IMR-90 (cell line): ENCODE data around the gene FRMD6. TPM values are rescaled to one million over a fixed set of nuclear protein-coding genes. Genes with fewer than 3 reads are reported as not detected.

Experiments
- ATAC-seq: fragments of 200-7000 bp; cut with Tn5 transposase; 2 replicates; pipeline ENCODE4 v1.9.1; 2020; ENCODE audit warnings: low read depth, mild to moderate bottlenecking, moderate library complexity
- BruUV-seq: library from RNA; stranded (reverse); fragments of 400-500 nt; replicated peaks from 2 replicates; lab custom pipeline; 2021; lab: Mats Ljungman, UMichigan
- CTCF ChIA-PET: fragments of 300-600 bp; formaldehyde crosslinking; extraction: SDS; loops from one replicate; lab custom pipeline; 2021; ENCODE audit warnings: antibody characterized with exemption; lab: Yijun Ruan, JAX
- POLR2A ChIA-PET: fragments of 300-600 bp; sonication (Branson Sonifier 250); formaldehyde crosslinking; loops from one replicate; lab custom pipeline; 2022; ENCODE audit warnings: antibody characterized with exemption; ENCODE audit not compliant: unreplicated experiment; lab: Charles Lee
- DNase-seq: peaks from one replicate; pipeline ENCODE4 v3.0.0; 2013
- H2AFZ ChIP-seq: replicated peaks from 2 replicates; pipeline ENCODE3; 2013; ENCODE audit warnings: low read length, mild to moderate bottlenecking; ENCODE audit not compliant: poor library complexity
- H2AK5ac ChIP-seq: 2 replicates; pipeline ENCODE4 v1.6.1; 2013; ENCODE audit warnings: low read depth, low read length, inconsistent platforms
- H2AK9ac ChIP-seq: replicated peaks from 2 replicates; pipeline ENCODE3; 2013; ENCODE audit warnings: mild to moderate bottlenecking, low read depth, low read length, moderate library complexity; ENCODE audit not compliant: poor library complexity
- H2BK120ac ChIP-seq: 2 replicates; pipeline ENCODE4 v1.6.1; 2013; ENCODE audit warnings: low read depth, low read length, inconsistent platforms
- H2BK15ac ChIP-seq: 3 replicates; pipeline ENCODE4 v1.6.1; 2013; ENCODE audit warnings: low read depth, low read length, inconsistent platforms
- H2BK20ac ChIP-seq: 2 replicates; pipeline ENCODE4 v1.6.1; 2013; ENCODE audit warnings: low read depth, mild to moderate bottlenecking, inconsistent platforms, low read length, moderate library complexity
- H2BK5ac ChIP-seq: 2 replicates; pipeline ENCODE4 v1.6.1; 2013; ENCODE audit warnings: mild to moderate bottlenecking, low read depth, low read length, inconsistent platforms; ENCODE audit not compliant: poor library complexity, severe bottlenecking
- H3K14ac ChIP-seq: replicated peaks from 2 replicates; pipeline ENCODE4 v1.6.1; 2013; ENCODE audit warnings: low read depth, low read length, inconsistent platforms
- H3K18ac ChIP-seq: 2 replicates; pipeline ENCODE4 v1.6.1; 2013; ENCODE audit warnings: low read depth, low read length, control low read depth
- H3K23ac ChIP-seq: 2 replicates; pipeline ENCODE4 v1.6.1; 2013; ENCODE audit warnings: low read depth, low read length, inconsistent platforms
- H3K27ac ChIP-seq: 2 replicates; pipeline ENCODE4 v1.5.1; 2013; ENCODE audit warnings: mild to moderate bottlenecking, control low read depth, low read length; ENCODE audit not compliant: insufficient read depth
- H3K27me3 ChIP-seq: 2 replicates; pipeline ENCODE4 v1.6.1; 2013; ENCODE audit warnings: low read length; ENCODE audit not compliant: control insufficient read depth, insufficient read depth
- H3K36me3 ChIP-seq: 2 replicates; pipeline ENCODE4 v1.6.1; 2013; ENCODE audit warnings: low read length, mixed read lengths; ENCODE audit not compliant: control insufficient read depth, insufficient read depth
- H3K4ac ChIP-seq: 2 replicates; pipeline ENCODE4 v1.6.1; 2013; ENCODE audit warnings: low read depth, low read length, inconsistent platforms
- H3K4me1 ChIP-seq: 2 replicates; pipeline ENCODE4 v1.6.1; 2013; ENCODE audit warnings: low read length, mixed read lengths; ENCODE audit not compliant: control insufficient read depth, insufficient read depth
- H3K4me2 ChIP-seq: 2 replicates; pipeline ENCODE4 v1.6.1; 2013; ENCODE audit warnings: low read depth, mild to moderate bottlenecking, control low read depth, low read length, moderate library complexity
- H3K4me3 ChIP-seq: 2 replicates; pipeline ENCODE4 v1.5.1; 2013; ENCODE audit warnings: low read depth, mild to moderate bottlenecking, control low read depth, low read length, moderate library complexity; ENCODE audit not compliant: insufficient read depth
- H3K56ac ChIP-seq: 2 replicates; pipeline ENCODE4 v1.6.1; 2013; ENCODE audit warnings: low read length, inconsistent platforms; ENCODE audit not compliant: insufficient read depth; ENCODE audit errors: extremely low read depth
- H3K79me1 ChIP-seq, 2 experiments: 2 replicates each; pipeline ENCODE4 v1.6.1; 2013; ENCODE audit warnings: low read length in 2 of 2, inconsistent platforms in 1 of 2, low read depth in 1 of 2
- H3K9ac ChIP-seq: 2 replicates; pipeline ENCODE4 v1.6.1; 2013; ENCODE audit warnings: low read depth, low read length, control low read depth
- H3K9me1 ChIP-seq: 2 replicates; pipeline ENCODE4 v1.6.1; 2013; ENCODE audit warnings: low read length, inconsistent platforms; ENCODE audit not compliant: insufficient read depth
- H3K9me3 ChIP-seq: 2 replicates; pipeline ENCODE4 v1.6.1; 2013; ENCODE audit warnings: low read length; ENCODE audit not compliant: control insufficient read depth, insufficient read depth
- H4K20me1 ChIP-seq: 2 replicates; pipeline ENCODE4 v1.6.1; 2013; ENCODE audit warnings: low read length, inconsistent platforms; ENCODE audit not compliant: insufficient read depth
- H4K5ac ChIP-seq: 2 replicates; pipeline ENCODE4 v1.6.1; 2013; ENCODE audit warnings: mild to moderate bottlenecking, low read depth, low read length, control low read depth
- H4K8ac ChIP-seq, 2 experiments: 2 replicates each; pipeline ENCODE4 v1.6.1; 2013; ENCODE audit warnings: low read depth in 2 of 2, low read length in 2 of 2, control low read depth in 1 of 2, inconsistent platforms in 1 of 2
- H4K91ac ChIP-seq: 2 replicates; pipeline ENCODE4 v1.6.1; 2013; ENCODE audit warnings: low read depth, low read length, inconsistent platforms; ENCODE audit not compliant: insufficient read depth
- BHLHE40 ChIP-seq: fragments of 150-350 bp; IDR thresholded peaks from 2 replicates; pipeline ENCODE4 v1.6.1; 2016; ENCODE audit warnings: mild to moderate bottlenecking, low read depth, low read length
- CHD1 ChIP-seq: IDR thresholded peaks from 2 replicates; pipeline ENCODE4 v1.6.1; 2012; ENCODE audit warnings: low read depth, low read length, improper control_type of control experiment
- FOS ChIP-seq: fragments of 150-350 bp; IDR thresholded peaks from 2 replicates; pipeline ENCODE4 v1.6.1; 2016; ENCODE audit warnings: low read depth, low read length
- MAFK ChIP-seq: IDR thresholded peaks from 2 replicates; pipeline ENCODE4 v1.6.1; 2012; ENCODE audit warnings: low read depth, low read length, improper control_type of control experiment
- MXI1 ChIP-seq: IDR thresholded peaks from 2 replicates; pipeline ENCODE4 v1.6.1; 2012; ENCODE audit warnings: low read depth, mild to moderate bottlenecking, low read length, moderate library complexity, borderline replicate concordance
- RCOR1 ChIP-seq: IDR thresholded peaks from 2 replicates; pipeline ENCODE4 v1.6.1; 2012; ENCODE audit warnings: mild to moderate bottlenecking, low read length, improper control_type of control experiment; ENCODE audit not compliant: insufficient replicate concordance
- RFX5 ChIP-seq: IDR thresholded peaks from 2 replicates; pipeline ENCODE4 v1.8.0; 2012; ENCODE audit warnings: low read depth, mild to moderate bottlenecking, low read length, moderate library complexity
- WGBS, 2 experiments: methylation state at CpG; one replicate each; pipeline versions ENCODE4 v1.1.5 to v1.1.7; 2013; ENCODE audit warnings: missing lambda C conversion rate in 2 of 2; ENCODE audit not compliant: insufficient read length in 1 of 2; ENCODE audit errors: extremely low coverage in 2 of 2; 5-methylcytosine and 5-hydroxymethylcytosine counted together
- dilution Hi-C: fragments of 300-500 bp; cut with HindIII; formaldehyde crosslinking; loops from one replicate; pipeline ENCODE4 v1.14.3; 2018; ENCODE audit warnings: low sequenced_read_pairs; ENCODE audit not compliant: unreplicated experiment
- in situ Hi-C: fragments of 300-500 bp; cut with MboI; formaldehyde crosslinking; loops from 3 replicates; pipeline ENCODE4 v1.14.3; 2019; ENCODE audit warnings: low sequenced_read_pairs, inconsistent platforms, mixed read lengths
- intact Hi-C: fragments of 100-400 bp; cut with micrococcal nuclease; formaldehyde crosslinking; loops from 2 replicates; pipeline ENCODE4 v1.10.0; 2022
- polyA plus RNA-seq, 3 experiments: library from polyadenylated mRNA; depleted of rRNA; stranded (reverse); fragments of >200 nt; gene quantifications; 2 replicates each; pipeline ENCODE4 v1.2.3, GENCODE V29; 2012; ENCODE audit warnings: low replicate concordance in 1 of 3
- total RNA-seq: library from RNA; depleted of rRNA; stranded (reverse); fragments of >200 nt; gene quantifications from 2 replicates; pipeline ENCODE4 v1.2.3, GENCODE V29; 2012
- TF ChIP-seq, protein P1 (sequence below): conservative IDR thresholded peaks from 2 replicates; pipeline ENCODE4 v1.5.1; 2012; ENCODE audit warnings: mild to moderate bottlenecking, low read depth, low read length, improper control_type of control experiment
- TF ChIP-seq, protein P2 (sequence below): fragments of 150-350 bp; IDR thresholded peaks from 2 replicates; pipeline ENCODE4 v1.6.1; 2016; ENCODE audit warnings: low read depth, mild to moderate bottlenecking, low read length, moderate library complexity, borderline replicate concordance
- TF ChIP-seq, protein P3 (sequence below): fragments of 150-350 bp; IDR thresholded peaks from 2 replicates; pipeline ENCODE4 v1.6.1; 2017; ENCODE audit warnings: mild to moderate bottlenecking, antibody characterized with exemption, low read length, low read depth

The FRMD6 gene
- total and polyA plus RNA-seq, 2 of the 4 experiments (the other 2 are of a cell fraction) = 243 to 682 TPM

GRCh38 chr14:51668870-51669269 lies 17.2 kb downstream of the FRMD6 start:
- peaks cover 14% of the 10 kb centered on the region for H3K9me1 ChIP-seq
- no peak overlapping the region for H2BK20ac ChIP-seq
- no peak overlapping the region for H2BK120ac ChIP-seq
- H3K4me1 ChIP-seq = peaks cover 11% of the 10 kb centered on the region
- DNase-seq = no peak
- no peaks in the 10 kb centered on the region for H3K9me3 ChIP-seq
- TF ChIP-seq, protein P1, sequence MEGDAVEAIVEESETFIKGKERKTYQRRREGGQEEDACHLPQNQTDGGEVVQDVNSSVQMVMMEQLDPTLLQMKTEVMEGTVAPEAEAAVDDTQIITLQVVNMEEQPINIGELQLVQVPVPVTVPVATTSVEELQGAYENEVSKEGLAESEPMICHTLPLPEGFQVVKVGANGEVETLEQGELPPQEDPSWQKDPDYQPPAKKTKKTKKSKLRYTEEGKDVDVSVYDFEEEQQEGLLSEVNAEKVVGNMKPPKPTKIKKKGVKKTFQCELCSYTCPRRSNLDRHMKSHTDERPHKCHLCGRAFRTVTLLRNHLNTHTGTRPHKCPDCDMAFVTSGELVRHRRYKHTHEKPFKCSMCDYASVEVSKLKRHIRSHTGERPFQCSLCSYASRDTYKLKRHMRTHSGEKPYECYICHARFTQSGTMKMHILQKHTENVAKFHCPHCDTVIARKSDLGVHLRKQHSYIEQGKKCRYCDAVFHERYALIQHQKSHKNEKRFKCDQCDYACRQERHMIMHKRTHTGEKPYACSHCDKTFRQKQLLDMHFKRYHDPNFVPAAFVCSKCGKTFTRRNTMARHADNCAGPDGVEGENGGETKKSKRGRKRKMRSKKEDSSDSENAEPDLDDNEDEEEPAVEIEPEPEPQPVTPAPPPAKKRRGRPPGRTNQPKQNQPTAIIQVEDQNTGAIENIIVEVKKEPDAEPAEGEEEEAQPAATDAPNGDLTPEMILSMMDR = no peak
- TF ChIP-seq MAFK = no peak
- TF ChIP-seq, protein P2, sequence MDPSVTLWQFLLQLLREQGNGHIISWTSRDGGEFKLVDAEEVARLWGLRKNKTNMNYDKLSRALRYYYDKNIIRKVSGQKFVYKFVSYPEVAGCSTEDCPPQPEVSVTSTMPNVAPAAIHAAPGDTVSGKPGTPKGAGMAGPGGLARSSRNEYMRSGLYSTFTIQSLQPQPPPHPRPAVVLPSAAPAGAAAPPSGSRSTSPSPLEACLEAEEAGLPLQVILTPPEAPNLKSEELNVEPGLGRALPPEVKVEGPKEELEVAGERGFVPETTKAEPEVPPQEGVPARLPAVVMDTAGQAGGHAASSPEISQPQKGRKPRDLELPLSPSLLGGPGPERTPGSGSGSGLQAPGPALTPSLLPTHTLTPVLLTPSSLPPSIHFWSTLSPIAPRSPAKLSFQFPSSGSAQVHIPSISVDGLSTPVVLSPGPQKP = no peak
- TF ChIP-seq MXI1 = no peak
- TF ChIP-seq RCOR1 = no peak
- no peak for TF ChIP-seq CHD1
- TF ChIP-seq RFX5 = no peak
- TF ChIP-seq BHLHE40 = no peak
- TF ChIP-seq, protein P3, sequence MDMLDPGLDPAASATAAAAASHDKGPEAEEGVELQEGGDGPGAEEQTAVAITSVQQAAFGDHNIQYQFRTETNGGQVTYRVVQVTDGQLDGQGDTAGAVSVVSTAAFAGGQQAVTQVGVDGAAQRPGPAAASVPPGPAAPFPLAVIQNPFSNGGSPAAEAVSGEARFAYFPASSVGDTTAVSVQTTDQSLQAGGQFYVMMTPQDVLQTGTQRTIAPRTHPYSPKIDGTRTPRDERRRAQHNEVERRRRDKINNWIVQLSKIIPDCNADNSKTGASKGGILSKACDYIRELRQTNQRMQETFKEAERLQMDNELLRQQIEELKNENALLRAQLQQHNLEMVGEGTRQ = no peak
- no peak for TF ChIP-seq FOS
- no peak overlapping the region for H3K23ac ChIP-seq
- in situ Hi-C loops (no loop called here), intact Hi-C loops (no loop called here), dilution Hi-C loops (no loop called here)
- H2AK5ac ChIP-seq = no peak overlapping the region
- no CpG with 5 or more reads among the region's 2 CpGs for WGBS, 2 experiments
- no peak overlapping the region for H3K14ac ChIP-seq
- H3K56ac ChIP-seq = no peak overlapping the region
- H3K27ac ChIP-seq = no peak overlapping the region
- CTCF ChIA-PET = interaction anchor here (0.5 kb wide), 1 partner anchor 123 kb away, joined by 3 read pairs; no protein-coding TSS in a partner anchor
- no peak overlapping the region for H3K4ac ChIP-seq
- H3K27me3 ChIP-seq = no peaks in the 10 kb centered on the region
- no peak overlapping the region for H2AK9ac ChIP-seq
- POLR2A ChIA-PET = no interaction called here
- H3K79me1 ChIP-seq = peaks cover 8 to 56% of the 10 kb centered on the region in 2 experiments; a peak in 3 of 4 replicates
- H4K8ac ChIP-seq = no peak overlapping the region
- H4K20me1 ChIP-seq = peaks cover 89% of the 10 kb centered on the region
- H3K9ac ChIP-seq = no peak overlapping the region
- no peak overlapping the region for H2BK5ac ChIP-seq
- no peak for ATAC-seq
- H2AFZ ChIP-seq = no peak overlapping the region
- BruUV-seq = no TSS peak
- H3K18ac ChIP-seq = no peak overlapping the region
- no peak overlapping the region for H2BK15ac ChIP-seq
- H3K36me3 ChIP-seq = peaks cover 13% of the 10 kb centered on the region
- H4K91ac ChIP-seq = no peak overlapping the region
- H3K4me2 ChIP-seq = no peak overlapping the region
- H3K4me3 ChIP-seq = no peak overlapping the region
- H4K5ac ChIP-seq = no peak overlapping the region
